Activated naive CD4-positive, alpha-beta T cell (primary cell): Measurements from ENCODE around the gene CYP1B1.
"Not testable (repeated sequence)": the region's sequence is repeated elsewhere in the genome, so short reads cannot be mapped to it uniquely, and the experiment has no call there.

Experiments used
- DNase-seq, 4 experiments: peaks; one replicate each; lab custom pipeline; 2025; lab: John Stamatoyannopoulos, UW

Gene CYP1B1

DNA sequence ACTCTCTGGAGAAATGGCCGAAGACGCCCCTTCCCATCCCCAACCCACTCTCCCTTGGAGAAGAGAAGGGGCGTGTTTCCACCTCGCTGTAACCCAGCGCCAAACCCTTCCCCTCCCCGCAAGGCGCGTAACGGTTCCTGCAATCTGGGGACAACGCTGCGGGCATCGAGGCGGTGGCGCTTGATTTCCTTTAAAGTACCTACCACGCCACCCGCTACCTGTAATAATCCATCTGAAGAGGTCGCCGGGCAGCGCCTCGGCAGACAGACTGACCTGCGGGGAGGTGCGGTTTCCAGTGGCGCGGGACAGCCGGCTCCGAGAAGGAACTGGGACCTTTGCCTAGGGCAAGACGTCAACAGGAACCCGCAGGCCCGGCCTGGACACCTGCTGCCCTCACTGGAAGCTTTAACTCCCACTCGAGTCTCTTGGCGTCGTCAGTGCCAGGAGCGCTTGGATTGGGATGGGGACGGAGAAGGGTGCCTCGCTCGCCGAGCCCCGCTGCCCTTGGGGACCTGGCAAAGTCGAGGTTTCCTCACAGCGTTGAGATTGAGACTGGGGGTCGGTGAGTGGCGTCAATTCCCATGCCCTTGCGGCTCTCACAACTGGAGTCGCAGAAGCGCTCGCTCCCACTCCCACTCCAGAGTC, at the start of gene CYP1B1:
CYP1B1 (minus strand) TSS at position 645 of the 645 bp plus-strand sequence. CDS start 763 bp downstream, outside the sequence.
- DNase-seq, result no peak

DNA sequence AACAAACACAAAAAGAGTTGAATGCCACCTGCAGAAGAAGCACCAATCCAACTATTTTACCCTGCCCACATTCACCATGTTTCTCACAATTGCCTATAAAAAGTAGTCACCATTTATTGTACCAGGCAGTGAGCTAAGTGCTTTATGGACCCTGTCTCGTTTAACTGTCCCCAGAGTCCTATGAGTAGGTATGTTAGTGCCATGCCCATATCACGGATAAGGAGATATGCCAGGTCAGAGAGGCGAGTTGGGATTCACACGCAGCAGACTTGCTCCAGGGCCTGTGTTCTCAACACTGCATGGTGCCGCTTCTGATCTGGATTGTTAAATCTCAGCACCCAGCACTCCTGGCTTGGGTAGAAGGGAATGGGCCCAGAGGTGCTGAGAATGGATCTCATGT, 49.1 kb upstream of the CYP1B1 start:
- no peak for DNase-seq

GRCh38 chr2:38123911-38124310, 48.0 kb upstream of the CYP1B1 start:
- DNase-seq, result no peak

DNA sequence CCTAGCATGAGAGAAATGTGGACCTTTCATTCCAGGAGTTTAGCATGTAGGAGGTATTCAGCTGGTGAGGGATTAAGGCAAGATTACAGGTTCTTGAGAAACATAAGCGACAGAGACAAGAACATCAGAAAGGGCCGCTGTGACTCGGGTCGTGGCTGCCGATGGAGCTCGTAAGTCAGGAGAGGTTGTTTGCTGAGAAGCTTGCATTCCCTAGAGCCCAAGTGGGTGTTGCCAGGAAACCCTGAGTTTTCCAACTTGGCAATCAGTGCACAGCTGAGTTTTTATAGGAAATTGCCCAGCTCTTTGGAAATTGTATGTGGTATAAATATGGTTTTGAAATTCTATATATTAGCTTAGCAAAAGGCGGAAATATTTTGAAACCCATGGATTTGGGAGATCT, 46.4 kb upstream of the CYP1B1 start:
- DNase-seq, result no peak

DNA sequence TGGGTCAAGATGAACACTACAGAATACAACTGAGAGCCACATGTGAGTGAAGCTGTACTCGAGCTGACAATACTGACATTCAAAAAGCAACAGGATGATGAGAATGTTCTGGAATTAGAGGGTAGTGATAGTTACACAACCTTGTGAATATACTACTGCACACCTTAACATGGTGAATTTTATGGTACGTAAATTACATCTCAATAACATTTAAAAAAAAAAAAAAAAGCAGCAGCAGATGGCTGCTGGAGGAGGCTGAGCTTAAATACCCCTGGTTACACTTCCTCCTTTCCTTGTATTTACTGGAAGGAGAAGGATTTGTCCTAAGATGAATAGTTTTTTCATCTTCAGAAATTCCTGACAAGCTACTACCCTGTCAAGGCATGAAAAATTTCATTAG, 45.5 kb upstream of the CYP1B1 start:
- DNase-seq, result no peak

- no peak for DNase-seq
Observed at GRCh38 chr2:38120829-38121228, 44.9 kb upstream of the CYP1B1 start.

GRCh38 chr2:38120264-38120592, 44.3 kb upstream of the CYP1B1 start:
- DNase-seq, result no peak

DNA sequence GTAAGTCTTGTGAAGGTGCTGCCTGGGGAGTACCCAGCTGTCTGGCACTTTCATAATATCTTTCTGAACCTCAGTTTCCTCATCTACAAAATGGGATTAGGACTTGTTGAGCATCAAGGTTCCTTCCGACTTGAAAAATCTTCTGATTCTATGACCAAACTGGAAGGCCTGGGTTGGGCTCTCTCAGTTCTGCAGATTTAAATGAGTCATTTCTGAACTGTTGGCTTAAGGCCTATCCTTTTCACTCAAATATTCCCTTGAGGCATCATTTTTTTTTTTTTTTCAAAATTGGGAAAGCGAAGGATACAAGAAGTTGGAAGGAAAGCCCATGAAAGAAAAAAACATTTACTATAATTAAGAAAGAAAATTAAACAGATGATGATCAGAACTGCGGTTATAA, 40.8 kb upstream of the CYP1B1 start:
- DNase-seq, result no peak

DNA sequence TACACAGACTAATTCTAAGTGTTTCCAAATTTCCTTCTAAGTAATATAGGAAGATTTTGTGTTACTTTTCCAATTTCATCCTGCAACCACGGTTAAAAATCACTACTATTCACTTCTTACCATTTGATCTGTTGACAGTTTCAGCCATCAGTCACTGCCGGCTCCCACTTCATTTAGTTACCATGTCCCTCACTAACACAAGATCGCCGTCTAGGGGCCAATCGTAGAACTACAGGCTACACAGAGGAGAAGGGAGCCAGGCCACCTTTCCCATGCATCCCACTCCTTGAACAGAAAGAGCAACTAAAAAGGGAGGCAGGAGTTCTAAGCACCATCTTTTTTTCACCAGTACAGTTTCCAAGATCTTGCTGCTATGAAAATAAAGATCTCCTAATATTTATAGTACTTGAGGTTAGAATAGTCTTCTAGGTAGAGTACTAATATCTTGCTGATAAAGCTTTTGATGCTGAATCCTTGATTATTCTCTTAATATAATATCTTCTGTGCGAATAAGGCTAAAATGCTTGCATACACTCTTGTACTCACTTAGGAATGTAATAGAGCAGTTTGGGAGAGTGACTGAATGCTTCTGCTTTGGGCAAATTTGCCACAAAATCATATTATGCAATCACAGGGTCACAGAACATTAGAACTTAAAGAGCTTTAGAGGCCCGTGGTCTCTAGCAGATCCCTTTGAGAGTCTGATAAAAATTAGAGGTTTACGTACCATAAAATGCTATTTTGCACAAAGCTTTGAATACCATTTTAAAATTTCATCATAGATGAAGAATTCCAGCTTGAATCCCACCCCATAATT, 39.5 kb upstream of the CYP1B1 start:
- peak; percentile 1 to 56 (median 24) for DNase-seq

DNA sequence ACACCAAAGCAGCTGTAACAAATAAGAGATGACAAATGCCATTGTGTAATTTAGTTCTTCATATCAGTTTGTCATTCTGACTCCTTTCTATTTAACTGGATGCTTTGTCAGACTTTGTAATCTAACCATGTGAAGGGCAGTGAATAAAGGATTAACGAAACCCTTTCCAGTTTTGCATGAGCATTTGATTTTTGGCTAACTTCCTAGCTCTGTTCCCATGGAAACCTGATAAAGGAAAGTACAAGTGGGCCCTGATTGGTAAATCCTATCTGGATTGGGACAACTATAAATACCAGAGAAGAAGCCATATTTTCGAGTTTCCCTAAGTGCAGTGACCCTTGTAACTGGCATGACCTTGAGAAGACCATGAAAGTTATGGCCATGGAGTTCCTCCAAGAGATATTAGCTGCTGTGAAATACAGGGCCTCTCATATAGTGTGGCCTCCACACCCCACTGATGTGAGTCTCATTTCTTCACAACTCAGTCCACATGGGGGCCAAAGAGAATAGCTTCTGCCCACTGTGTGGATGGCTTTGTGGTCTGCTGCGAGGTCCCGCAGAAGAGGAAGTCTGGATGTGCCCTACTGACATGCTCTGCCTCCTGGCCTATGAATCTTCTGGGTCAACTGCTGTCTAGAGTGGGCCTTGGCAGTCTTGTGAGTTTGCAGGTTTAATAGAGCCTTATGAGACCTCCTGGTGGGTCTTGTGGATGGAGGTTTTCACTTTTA, 38.2 kb upstream of the CYP1B1 start:
- no peak for DNase-seq

DNA sequence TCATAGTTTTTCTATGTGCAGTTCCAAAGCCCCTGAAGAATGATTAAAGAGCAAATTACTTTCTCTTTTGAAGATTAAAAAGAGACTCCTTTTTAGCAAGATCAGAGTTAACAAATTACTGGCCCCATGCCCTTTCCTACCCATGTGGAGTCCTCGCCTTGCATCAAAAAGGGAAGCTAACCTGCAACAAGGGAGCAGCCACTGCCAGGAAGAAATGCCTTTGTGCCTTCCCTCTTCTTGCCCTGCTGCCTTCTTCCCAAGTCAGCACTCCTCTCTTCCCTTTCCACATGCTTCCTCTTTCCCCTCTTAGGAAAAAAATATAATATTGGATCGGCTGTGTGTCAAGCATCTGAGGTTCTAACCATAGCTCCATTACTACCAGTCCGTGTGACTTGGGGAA, 37.1 kb upstream of the CYP1B1 start:
- DNase-seq, result no peak

DNA sequence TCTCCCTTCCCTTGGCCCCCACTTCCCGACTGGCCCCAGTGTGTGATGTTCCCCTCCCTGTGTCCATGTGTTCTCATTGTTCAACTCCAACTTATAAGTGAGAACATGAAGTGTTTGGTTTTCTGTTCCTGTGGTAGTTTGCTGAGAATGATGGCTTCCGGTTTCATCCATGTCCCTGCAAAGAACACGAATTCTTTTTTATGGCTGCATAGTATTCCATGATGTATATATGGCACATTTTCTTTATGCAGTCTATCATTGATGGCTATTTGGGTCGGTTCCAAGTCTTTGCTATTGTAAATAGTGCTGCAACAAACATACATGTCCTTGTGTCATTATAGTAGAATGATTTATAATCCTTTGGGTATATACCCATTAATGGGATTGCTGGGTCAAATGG, 35.4 kb upstream of the CYP1B1 start:
- DNase-seq, result not testable (repeated sequence)

DNA sequence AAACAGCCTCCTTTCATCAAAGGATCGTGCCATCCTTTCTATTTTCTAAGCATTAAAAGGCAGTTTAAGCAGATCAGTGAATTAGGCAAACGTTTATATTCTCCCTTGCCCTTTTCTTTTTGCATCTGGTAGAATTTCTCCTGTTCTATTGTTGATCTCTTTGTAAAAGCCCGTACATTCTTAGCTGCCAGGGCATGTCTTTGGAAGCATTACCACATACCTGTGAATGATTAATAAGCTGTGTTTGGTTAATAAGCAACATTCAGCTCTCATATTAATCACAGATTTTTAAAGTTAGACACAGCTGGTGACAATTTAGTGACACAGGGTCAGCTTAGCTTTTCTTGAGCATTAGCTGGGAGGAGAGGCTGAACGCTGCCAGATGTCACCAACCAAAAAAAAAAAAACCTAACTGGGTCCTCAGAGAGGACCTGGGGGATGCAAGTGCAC, 33.8 kb upstream of the CYP1B1 start:
- no peak for DNase-seq

- no peak for DNase-seq
Observed at GRCh38 chr2:38108907-38109731, 33.2 kb upstream of the CYP1B1 start.

GRCh38 chr2:38107738-38108410, 31.9 kb upstream of the CYP1B1 start:
- no peak for DNase-seq

GRCh38 chr2:38106405-38107094, 30.6 kb upstream of the CYP1B1 start:
- no peak for DNase-seq

DNA sequence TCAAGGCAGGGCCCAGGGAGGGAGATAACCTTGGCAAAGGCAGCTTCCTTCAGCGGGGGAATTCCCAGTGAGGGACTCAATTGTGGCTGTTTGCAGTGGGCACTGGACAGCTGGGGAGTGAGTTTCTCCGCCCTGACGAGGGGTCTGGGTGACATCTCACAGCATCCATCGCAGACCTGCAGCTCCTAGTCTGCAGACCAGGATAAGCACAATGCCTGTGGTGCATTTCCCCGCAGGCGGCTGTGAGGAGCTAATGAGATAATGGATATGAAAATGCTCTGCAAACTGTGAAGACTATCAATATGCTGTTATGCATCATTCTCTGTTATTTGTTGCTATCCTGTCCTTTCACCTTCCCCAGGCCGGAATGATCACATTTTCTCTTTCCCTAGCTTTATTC, 30.0 kb upstream of the CYP1B1 start:
- DNase-seq, result no peak

GRCh38 chr2:38104598-38104997, 28.6 kb upstream of the CYP1B1 start:
- no peak for DNase-seq

DNA sequence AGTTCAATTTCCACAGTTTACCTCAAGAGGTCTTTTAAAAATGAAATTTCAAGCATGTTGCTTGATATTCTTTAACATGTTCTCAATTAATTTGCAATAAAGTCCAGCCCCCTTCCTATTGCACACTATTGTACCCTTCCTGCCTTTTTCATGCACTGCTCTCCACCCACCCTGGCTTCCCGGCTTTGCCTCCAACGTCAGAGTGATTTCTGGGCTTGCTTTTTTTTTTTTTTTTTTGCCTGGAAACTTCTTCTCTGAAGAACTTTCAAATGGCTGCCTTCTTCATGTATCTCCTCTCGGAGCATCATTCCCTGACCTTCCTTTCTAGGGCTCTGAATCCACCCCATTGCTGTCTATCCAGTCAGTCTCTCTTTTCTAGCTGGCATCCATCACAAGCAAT, 24.4 kb upstream of the CYP1B1 start:
- no peak for DNase-seq

- no peak for DNase-seq
Observed at GRCh38 chr2:38099099-38100028, 23.4 kb upstream of the CYP1B1 start.
